Ovary (tissue), 9 donors: ENCODE measurements around the gene SERPINI1. TPM values are rescaled to one million over a fixed set of nuclear protein-coding genes. Genes with fewer than 3 reads are reported as not detected.

Experiments
- DNase-seq, 5 donors: peaks; one replicate each; pipeline ENCODE4 v3.0.0-alpha.2; 2019 to 2020
- H3K27ac ChIP-seq, 2 donors: fragments of 200-600 bp; one replicate each; pipeline versions ENCODE4 v1.5.1 to v1.8.0; 2019 to 2022
- H3K27me3 ChIP-seq: fragments of 200-600 bp; one replicate; pipeline ENCODE4 v1.8.0; 2022
- H3K36me3 ChIP-seq: fragments of 200-600 bp; sonication (generic); one replicate; pipeline ENCODE4 v1.5.1; 2019
- H3K4me1 ChIP-seq: one replicate; pipeline ENCODE4 v1.8.1; 2013; ENCODE audit warnings: mild to moderate bottlenecking, moderate library complexity; ENCODE audit not compliant: insufficient read depth
- H3K4me3 ChIP-seq: fragments of 200-600 bp; sonication (generic); one replicate; pipeline ENCODE4 v1.5.1; 2017
- H3K9me3 ChIP-seq, 2 donors: fragments of 200-600 bp in 1 of 2; sonication (generic) in 1 of 2; one replicate each; pipeline versions ENCODE4 v1.5.1 to v1.8.1; 2013 to 2019; ENCODE audit warnings: mild to moderate bottlenecking in 1 of 2, moderate library complexity in 1 of 2
- CTCF ChIP-seq, 3 donors: fragments of 450-650 bp in 2 of 3; fragments of 200-600 bp in 1 of 3; IDR thresholded peaks; one replicate each; pipeline versions ENCODE4 v1.5.1 to v1.8.0; 2016 to 2022; ENCODE audit warnings: antibody characterized with exemption in 3 of 3, mild to moderate bottlenecking in 1 of 3
- EP300 ChIP-seq: sonication (generic); formaldehyde crosslinking; IDR thresholded peaks from one replicate; pipeline ENCODE4 v1.6.1; 2017; ENCODE audit warnings: antibody characterized with exemption
- POLR2A ChIP-seq: fragments of 450-650 bp; IDR thresholded peaks from one replicate; pipeline ENCODE4 v1.6.1; 2017; ENCODE audit warnings: antibody characterized with exemption, mild to moderate bottlenecking, moderate library complexity
- WGBS, 3 donors: extraction: QIAGEN DNeasy Blood & Tissue Kit in 1 of 3; methylation state at CpG; one replicate each; pipeline versions ENCODE4 v1.1.5 to v1.1.7; 2013 to 2017; 5-methylcytosine and 5-hydroxymethylcytosine counted together
- intact Hi-C, 4 donors: fragments of 100-400 bp; cut with DNase I; formaldehyde crosslinking; loops; one replicate each; pipeline versions ENCODE4 v1.11.0 to v1.15.1; 2022 to 2023
- polyA plus RNA-seq, 2 donors: library from polyadenylated mRNA; stranded (reverse); fragments of 200-250 nt in 1 of 2; fragments of 350-450 nt in 1 of 2; fragmentation: Illumina TruSeq in 1 of 2; extraction: RNeasy Lipid Tissue Mini Kit (QIAGEN cat#74804) in 1 of 2; gene quantifications; one replicate each; pipeline ENCODE4 v1.2.3, GENCODE V29; 2013 to 2014
- total RNA-seq, 7 donors: library from RNA; depleted of rRNA in 2 of 7; stranded (reverse); fragments of >200 nt in 2 of 7; fragmentation: NEBNext Ultra II Directional in 3 of 7; extraction: Animal tissue kit (Norgen Biotek cat#: 25700) in 3 of 7; gene quantifications; one replicate each; pipeline versions ENCODE4 v1.1.0 to v1.2.4, GENCODE V29; 2016 to 2023
- donor health status: DM: no; HTN: no; CAD: no; lungs with moderate emphysema.
- donor health status: DM: no; HTN: no; CAD: no.
- donor health status: Bipolar disorder and iron deficiency.
- donor health status: DM: yes; HTN: yes; CAD: no.
- donor health status: DM: no; HTN: no; CAD: no.
- donor health status: DM: yes; HTN: yes; CAD: no.

Gene SERPINI1
- total and polyA plus RNA-seq, 9 donors = 1.8 to 11.6 (median 5.0) TPM

GRCh38 chr3:167762296-167762695, 26.8 kb downstream of the SERPINI1 start:
- intact Hi-C loops = no loop called here
- 43 to 50% (median 46%) methylated on average over 2 of the region's 2 CpGs for WGBS, 3 donors

GRCh38 chr3:167772992-167773391, 37.5 kb downstream of the SERPINI1 start:
- no peak for DNase-seq
- Histone ChIP-seq H3K4me3 (no peak overlapping the region), H3K27me3 (no peaks in the 10 kb centered on the region), H3K9me3 (no peaks in the 10 kb centered on the region), H3K36me3 (no peaks in the 10 kb centered on the region), H3K27ac (no peak overlapping the region), H3K4me1 (no peaks in the 10 kb centered on the region)
- WGBS, 3 donors = 46 to 74% (median 48%) methylated on average over 3 of the region's 3 CpGs
- no peak for TF ChIP-seq EP300
- no peak for TF ChIP-seq CTCF (IDR thresholded peaks at IDR 0.05)
- TF ChIP-seq POLR2A = no peak
- intact Hi-C loops = no loop called here

More at GRCh38 chr3:167762296-167762695, 26.8 kb downstream of the SERPINI1 start:
- Histone ChIP-seq H3K36me3 (no peaks in the 10 kb centered on the region), H3K27ac (no peak overlapping the region), H3K4me1 (no peaks in the 10 kb centered on the region), H3K27me3 (no peaks in the 10 kb centered on the region), H3K9me3 (no peaks in the 10 kb centered on the region), H3K4me3 (no peak overlapping the region)
- no peak for DNase-seq
- TF ChIP-seq POLR2A = no peak
- TF ChIP-seq CTCF (IDR thresholded peaks at IDR 0.05) = no peak
- no peak for TF ChIP-seq EP300

GRCh38 chr3:167773584-167773983, 38.1 kb downstream of the SERPINI1 start:
- 33 to 78% (median 59%) methylated on average over 1 of the region's 1 CpG for WGBS, 3 donors
- H3K9me3 ChIP-seq = no peaks in the 10 kb centered on the region
- no peaks in the 10 kb centered on the region for H3K27me3 ChIP-seq
- H3K27ac ChIP-seq = no peak overlapping the region
- H3K36me3 ChIP-seq = no peaks in the 10 kb centered on the region
- TF ChIP-seq POLR2A (no peak), CTCF (IDR thresholded peaks at IDR 0.05) (no peak), EP300 (no peak)
- H3K4me3 ChIP-seq = no peak overlapping the region
- intact Hi-C loops = no loop called here
- no peaks in the 10 kb centered on the region for H3K4me1 ChIP-seq
- DNase-seq = no peak

GRCh38 chr3:167776066-167776685, 40.7 kb downstream of the SERPINI1 start:
- Histone ChIP-seq H3K4me1 (no peaks in the 10 kb centered on the region), H3K27me3 (no peaks in the 10 kb centered on the region), H3K9me3 (no peaks in the 10 kb centered on the region), H3K27ac (no peak overlapping the region), H3K36me3 (no peaks in the 10 kb centered on the region), H3K4me3 (no peak overlapping the region)
- intact Hi-C loops = no loop called here
- no peak for TF ChIP-seq POLR2A
- TF ChIP-seq EP300 = no peak
- no peak for TF ChIP-seq CTCF (IDR thresholded peaks at IDR 0.05)
- no peak for DNase-seq
- 31 to 61% (median 32%) methylated on average over 4 of the region's 4 CpGs for WGBS, 3 donors
